H9 (cell line): ENCODE data around the gene NFKBIA. TPM values are rescaled to one million over a fixed set of nuclear protein-coding genes. Genes with fewer than 3 reads are reported as not detected.
"Not testable (repeated sequence)": the region's sequence is repeated elsewhere in the genome, so short reads cannot be mapped to it uniquely, and the experiment has no call there.

Experiments used
- DNase-seq: peaks from one replicate; pipeline ENCODE4 v3.0.0-alpha.2; 2017
- H2AFZ ChIP-seq: one replicate; pipeline ENCODE4 v1.6.1; 2013; ENCODE audit warnings: mild to moderate bottlenecking, low read length, control low read depth, moderate library complexity
- H2AK5ac ChIP-seq: 2 replicates; pipeline ENCODE4 v1.6.1; 2013; ENCODE audit warnings: low read length, control low read depth, mixed read lengths; ENCODE audit not compliant: insufficient read length
- H2BK120ac ChIP-seq: one replicate; pipeline ENCODE4 v1.6.1; 2013; ENCODE audit warnings: low read depth, mild to moderate bottlenecking, low read length, control low read depth, inconsistent platforms; ENCODE audit not compliant: poor library complexity, severe bottlenecking
- H2BK12ac ChIP-seq: 2 replicates; pipeline ENCODE4 v1.6.1; 2013; ENCODE audit warnings: low read length, control low read depth, mixed read lengths, low read depth; ENCODE audit not compliant: insufficient read length
- H2BK15ac ChIP-seq: 2 replicates; pipeline ENCODE4 v1.6.1; 2013; ENCODE audit warnings: low read depth, low read length, control low read depth
- H2BK20ac ChIP-seq: one replicate; pipeline ENCODE4 v1.6.1; 2013; ENCODE audit warnings: low read depth, mild to moderate bottlenecking, low read length, control low read depth, inconsistent platforms; ENCODE audit not compliant: poor library complexity, severe bottlenecking
- H2BK5ac ChIP-seq: 2 replicates; pipeline ENCODE4 v1.6.1; 2013; ENCODE audit warnings: low read length, control low read depth, mixed read lengths; ENCODE audit not compliant: insufficient read length
- H3K14ac ChIP-seq: 2 replicates; pipeline ENCODE4 v1.6.1; 2013; ENCODE audit warnings: low read length, control low read depth; ENCODE audit not compliant: insufficient read depth
- H3K18ac ChIP-seq: 2 replicates; pipeline ENCODE4 v1.6.1; 2013; ENCODE audit warnings: low read depth, mild to moderate bottlenecking, mixed read lengths, low read length, control low read depth; ENCODE audit not compliant: insufficient read length
- H3K23ac ChIP-seq: 2 replicates; pipeline ENCODE4 v1.6.1; 2013; ENCODE audit warnings: low read length, control low read depth, mixed read lengths, low read depth; ENCODE audit not compliant: insufficient read length
- H3K23me2 ChIP-seq: 2 replicates; pipeline ENCODE4 v1.6.1; 2013; ENCODE audit warnings: low read depth, mild to moderate bottlenecking, mixed read lengths, low read length, control low read depth; ENCODE audit not compliant: insufficient read length, poor library complexity, severe bottlenecking
- H3K27ac ChIP-seq: 2 replicates; pipeline ENCODE4 v1.5.1; 2013; ENCODE audit warnings: low read length, control low read depth, mixed read lengths, low read depth; ENCODE audit not compliant: insufficient read length
- H3K27me3 ChIP-seq: 2 replicates; pipeline ENCODE4 v1.6.1; 2013; ENCODE audit warnings: low read length, control low read depth, inconsistent platforms; ENCODE audit not compliant: insufficient read depth
- H3K4ac ChIP-seq: 2 replicates; pipeline ENCODE4 v1.6.1; 2013; ENCODE audit warnings: low read depth, mild to moderate bottlenecking, control low read depth, inconsistent platforms, low read length, moderate library complexity
- H3K4me1 ChIP-seq: 2 replicates; pipeline ENCODE4 v1.6.1; 2013; ENCODE audit warnings: low read length, control low read depth, inconsistent platforms; ENCODE audit not compliant: insufficient read depth
- H3K4me2 ChIP-seq: 2 replicates; pipeline ENCODE4 v1.6.1; 2013; ENCODE audit warnings: low read length, control low read depth, mixed read lengths; ENCODE audit not compliant: insufficient read length, insufficient read depth
- H3K56ac ChIP-seq: 2 replicates; pipeline ENCODE4 v1.6.1; 2013; ENCODE audit warnings: low read depth, mild to moderate bottlenecking, mixed read lengths, low read length, control low read depth; ENCODE audit not compliant: insufficient read length
- H3K79me1 ChIP-seq: 2 replicates; pipeline ENCODE4 v1.6.1; 2013; ENCODE audit warnings: low read depth, mild to moderate bottlenecking, moderate library complexity, low read length, control low read depth, inconsistent platforms; ENCODE audit not compliant: insufficient read depth, poor library complexity, severe bottlenecking
- H3K79me2 ChIP-seq: 2 replicates; pipeline ENCODE4 v1.6.1; 2013; ENCODE audit warnings: low read length, control low read depth, inconsistent platforms; ENCODE audit not compliant: insufficient read depth
- H3K9ac ChIP-seq: 2 replicates; pipeline ENCODE4 v1.6.1; 2013; ENCODE audit warnings: low read length, control low read depth, mixed read lengths; ENCODE audit not compliant: insufficient read length; ENCODE audit errors: extremely low read depth
- H3K9me3 ChIP-seq: one replicate; pipeline ENCODE4 v1.6.1; 2013; ENCODE audit warnings: low read depth, low read length, inconsistent platforms; ENCODE audit not compliant: control insufficient read depth
- H3T11ph ChIP-seq: one replicate; pipeline ENCODE4 v1.6.1; 2013; ENCODE audit warnings: mild to moderate bottlenecking, low read length, control low read depth, inconsistent platforms
- H4K20me1 ChIP-seq: one replicate; pipeline ENCODE4 v1.6.1; 2013; ENCODE audit not compliant: control insufficient read depth, insufficient read length, insufficient read depth
- H4K5ac ChIP-seq: 2 replicates; pipeline ENCODE4 v1.6.1; 2013; ENCODE audit warnings: low read depth, mild to moderate bottlenecking, mixed read lengths, low read length, control low read depth; ENCODE audit not compliant: insufficient read length
- H4K8ac ChIP-seq: replicated peaks from 2 replicates; pipeline ENCODE4 v1.6.1; 2013; ENCODE audit warnings: low read length, control low read depth, mixed read lengths, low read depth; ENCODE audit not compliant: insufficient read length
- H4K91ac ChIP-seq: 2 replicates; pipeline ENCODE4 v1.6.1; 2013; ENCODE audit warnings: low read depth, mild to moderate bottlenecking, moderate library complexity, mixed read lengths, low read length, control low read depth; ENCODE audit not compliant: insufficient read length
- H3K27ac Mint-ChIP-seq, 3 experiments: 2 replicates in 2 of 3; 3 replicates in 1 of 3; pipeline ENCODE4 v1.8.0; 2020 to 2021; ENCODE audit warnings: mixed read lengths in 3 of 3, mild to moderate bottlenecking in 1 of 3, moderate library complexity in 1 of 3
- H3K27me3 Mint-ChIP-seq: 2 replicates; pipeline ENCODE4 v1.8.0; 2021; ENCODE audit warnings: low read depth, mild to moderate bottlenecking, moderate library complexity, mixed read lengths
- H3K36me3 Mint-ChIP-seq, 3 experiments: 2 replicates in 2 of 3; 3 replicates in 1 of 3; pipeline ENCODE4 v1.8.0; 2020 to 2021; ENCODE audit warnings: low read depth in 3 of 3, mixed read lengths in 3 of 3; ENCODE audit not compliant: insufficient read depth in 1 of 3
- H3K4me1 Mint-ChIP-seq, 2 experiments: 2 replicates each; pipeline ENCODE4 v1.8.0; 2020; ENCODE audit warnings: mixed read lengths in 2 of 2
- H3K4me3 Mint-ChIP-seq, 2 experiments: 2 replicates in 1 of 2; 3 replicates in 1 of 2; pipeline ENCODE4 v1.8.0; 2020 to 2021; ENCODE audit warnings: mild to moderate bottlenecking in 2 of 2, mixed read lengths in 2 of 2, moderate library complexity in 1 of 2
- H3K9me3 Mint-ChIP-seq, 2 experiments: 2 replicates in 1 of 2; 3 replicates in 1 of 2; pipeline ENCODE4 v1.8.0; 2020; ENCODE audit warnings: mild to moderate bottlenecking in 2 of 2, mixed read lengths in 2 of 2, moderate library complexity in 1 of 2
- WGBS: extraction: QIAGEN DNeasy Blood & Tissue Kit; methylation state at CpG from one replicate; pipeline ENCODE4 v1.1.7; 2013; ENCODE audit warnings: missing lambda C conversion rate, low lambda C conversion rate, mixed read lengths; ENCODE audit not compliant: insufficient read length; ENCODE audit errors: extremely low coverage; 5-methylcytosine and 5-hydroxymethylcytosine counted together
- total RNA-seq: library from RNA; stranded (reverse); gene quantifications from 2 replicates; pipeline ENCODE4 v1.2.1, GENCODE V29; 2021
- TF ChIP-seq, protein P1 (sequence below): fragments of 200-600 bp; sonication (generic); conservative IDR thresholded peaks from 3 replicates; pipeline ENCODE4 v1.8.0; 2021; ENCODE audit warnings: antibody characterized with exemption, mild to moderate bottlenecking

The NFKBIA gene
- total RNA-seq, 1 experiment from 2014 or later = 38.4 TPM

GRCh38 chr14:35438910-35439713 is 34.6 kb upstream of the NFKBIA start:
- WGBS = no CpG with 5 or more reads among the region's 8 CpGs
- Histone ChIP-seq H3K4ac (no peak overlapping the region), H4K91ac (no peak overlapping the region), H4K20me1 (no peaks in the 10 kb centered on the region), H3K14ac (no peak overlapping the region), H3K79me2 (no peaks in the 10 kb centered on the region), H3K27ac (no peak overlapping the region), H2BK20ac (no peak overlapping the region), H2BK5ac (no peak overlapping the region), H3K9ac (no peak overlapping the region), H3T11ph (no peak overlapping the region), H3K23me2 (no peaks in the 10 kb centered on the region), H2BK15ac (no peak overlapping the region), H3K4me2 (no peak overlapping the region), H3K4me1 (no peaks in the 10 kb centered on the region), H2BK120ac (no peak overlapping the region), H2BK12ac (no peak overlapping the region), H3K56ac (no peak overlapping the region), H3K9me3 (no peaks in the 10 kb centered on the region), H3K23ac (no peak overlapping the region), H3K79me1 (no peaks in the 10 kb centered on the region), H3K27me3 (no peaks in the 10 kb centered on the region), H2AK5ac (no peak overlapping the region), H2AFZ (no peak overlapping the region), H3K18ac (no peak overlapping the region), H4K8ac (no peak overlapping the region), H4K5ac (no peak overlapping the region)
- no peaks in the 10 kb centered on the region for H3K36me3 Mint-ChIP-seq
- H3K4me3 Mint-ChIP-seq = no peak overlapping the region
- peaks cover 0 to 2% of the 10 kb centered on the region in 2 experiments; a peak in 2 of 5 replicates for H3K9me3 Mint-ChIP-seq
- H3K4me1 Mint-ChIP-seq = no peaks in the 10 kb centered on the region
- no peak overlapping the region for H3K27ac Mint-ChIP-seq
- H3K27me3 Mint-ChIP-seq = no peaks in the 10 kb centered on the region
- no peak for DNase-seq
- TF ChIP-seq, protein P1, sequence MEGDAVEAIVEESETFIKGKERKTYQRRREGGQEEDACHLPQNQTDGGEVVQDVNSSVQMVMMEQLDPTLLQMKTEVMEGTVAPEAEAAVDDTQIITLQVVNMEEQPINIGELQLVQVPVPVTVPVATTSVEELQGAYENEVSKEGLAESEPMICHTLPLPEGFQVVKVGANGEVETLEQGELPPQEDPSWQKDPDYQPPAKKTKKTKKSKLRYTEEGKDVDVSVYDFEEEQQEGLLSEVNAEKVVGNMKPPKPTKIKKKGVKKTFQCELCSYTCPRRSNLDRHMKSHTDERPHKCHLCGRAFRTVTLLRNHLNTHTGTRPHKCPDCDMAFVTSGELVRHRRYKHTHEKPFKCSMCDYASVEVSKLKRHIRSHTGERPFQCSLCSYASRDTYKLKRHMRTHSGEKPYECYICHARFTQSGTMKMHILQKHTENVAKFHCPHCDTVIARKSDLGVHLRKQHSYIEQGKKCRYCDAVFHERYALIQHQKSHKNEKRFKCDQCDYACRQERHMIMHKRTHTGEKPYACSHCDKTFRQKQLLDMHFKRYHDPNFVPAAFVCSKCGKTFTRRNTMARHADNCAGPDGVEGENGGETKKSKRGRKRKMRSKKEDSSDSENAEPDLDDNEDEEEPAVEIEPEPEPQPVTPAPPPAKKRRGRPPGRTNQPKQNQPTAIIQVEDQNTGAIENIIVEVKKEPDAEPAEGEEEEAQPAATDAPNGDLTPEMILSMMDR = peak; percentile 76

GRCh38 chr14:35438492-35438891 is 33.9 kb upstream of the NFKBIA start:
- not testable (repeated sequence) for H4K5ac ChIP-seq, H2BK5ac ChIP-seq, H4K20me1 ChIP-seq, H3K9me3 Mint-ChIP-seq, H2AK5ac ChIP-seq, H3K9ac ChIP-seq, H4K8ac ChIP-seq, H3K18ac ChIP-seq, H3K4me2 ChIP-seq, H3K27me3 Mint-ChIP-seq, H3K4me1 Mint-ChIP-seq, H3K9me3 ChIP-seq, H4K91ac ChIP-seq, H3K4me1 ChIP-seq, H3K23me2 ChIP-seq, H2AFZ ChIP-seq, H3K4me3 Mint-ChIP-seq, H3K27me3 ChIP-seq, H2BK15ac ChIP-seq, H3K79me1 ChIP-seq, H3K4ac ChIP-seq, H2BK20ac ChIP-seq, H3K23ac ChIP-seq, H2BK120ac ChIP-seq, H3K79me2 ChIP-seq, DNase-seq, H3K56ac ChIP-seq, H2BK12ac ChIP-seq, H3K36me3 Mint-ChIP-seq, H3T11ph ChIP-seq, H3K27ac ChIP-seq, H3K14ac ChIP-seq, H3K27ac Mint-ChIP-seq
- no CpG with 5 or more reads among the region's 9 CpGs for WGBS
